NK-92 (cell line): Measurements from ENCODE around the gene MCOLN2.
"Not testable (repeated sequence)": the region's sequence is repeated elsewhere in the genome, so short reads cannot be mapped to it uniquely, and the experiment has no call there.

Experiments
- DNase-seq: peaks from one replicate; lab custom pipeline; 2025; ENCODE audit not compliant: unreplicated experiment; lab: John Stamatoyannopoulos, UW

MCOLN2 gene

DNA sequence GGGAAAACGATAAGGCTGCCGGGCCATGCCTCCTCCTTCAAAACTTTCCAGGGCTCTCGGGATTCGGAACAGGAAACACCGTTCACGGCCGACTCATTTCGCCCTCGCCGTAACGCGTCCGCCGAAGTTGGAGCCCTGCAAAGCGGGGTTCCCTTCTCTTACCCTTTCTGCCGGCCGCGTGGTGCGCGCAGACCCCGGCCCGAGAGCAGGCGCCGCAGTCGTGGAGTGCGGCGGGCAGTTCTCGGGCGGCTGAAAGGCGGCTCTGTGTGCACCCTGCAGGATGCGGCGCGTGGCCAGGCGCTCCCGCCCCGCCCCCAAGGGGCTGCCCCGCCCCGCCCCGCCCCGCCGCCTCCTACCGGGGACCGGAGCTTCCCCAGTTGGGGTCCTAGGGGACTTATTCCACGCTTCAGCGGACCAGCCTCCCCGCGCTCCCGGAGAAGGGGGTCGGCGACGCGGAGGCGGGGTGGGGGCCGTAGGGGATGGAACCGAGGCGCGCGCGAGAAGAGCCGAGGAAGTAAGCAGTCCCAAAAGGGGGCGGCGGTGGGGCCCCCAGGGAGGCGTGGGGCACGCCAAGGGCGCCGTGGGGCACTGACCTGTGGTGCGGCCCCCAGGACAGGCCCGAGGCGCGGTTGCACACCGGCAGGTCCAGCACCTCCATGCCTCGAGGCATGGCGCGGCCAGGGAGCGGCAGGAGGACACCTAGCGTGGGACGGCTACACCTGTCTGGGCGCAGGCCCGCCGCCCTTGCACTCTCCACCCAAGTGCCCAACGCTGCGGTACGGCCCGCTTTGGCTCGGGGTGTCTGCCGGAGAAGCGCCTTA is at the start of gene MCOLN2:
TSS of gene MCOLN2 (minus strand) at position 268 of the 821 bp plus-strand sequence. CDS start at position 27, 241 bp downstream.
- DNase-seq, result no peak

GRCh38 chr1:85042413-85042812 is 45.5 kb upstream of the MCOLN2 start:
- no peak for DNase-seq

GRCh38 chr1:85041793-85042192 is 44.9 kb upstream of the MCOLN2 start:
- no peak for DNase-seq

GRCh38 chr1:85033221-85033620 is 36.3 kb upstream of the MCOLN2 start:
- no peak for DNase-seq

DNA sequence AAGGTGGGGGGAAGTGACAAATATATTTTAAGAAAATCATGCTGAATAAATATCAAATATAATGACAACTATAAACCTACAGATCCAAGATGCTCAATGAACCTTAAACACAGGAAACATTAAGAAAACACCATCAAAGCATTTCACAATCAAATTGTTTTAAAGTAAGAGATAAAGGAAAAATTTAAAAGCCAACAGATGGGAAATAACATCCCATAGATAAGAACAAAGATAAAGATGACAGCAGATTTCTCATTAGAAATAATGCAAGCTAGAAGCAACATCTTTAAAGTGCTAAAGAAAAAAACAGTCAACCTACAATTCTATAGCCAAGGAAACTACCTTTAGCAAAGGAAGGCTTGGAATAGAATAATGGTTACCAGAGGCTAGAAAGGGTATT is 33.6 kb upstream of the MCOLN2 start:
- no peak for DNase-seq

DNA sequence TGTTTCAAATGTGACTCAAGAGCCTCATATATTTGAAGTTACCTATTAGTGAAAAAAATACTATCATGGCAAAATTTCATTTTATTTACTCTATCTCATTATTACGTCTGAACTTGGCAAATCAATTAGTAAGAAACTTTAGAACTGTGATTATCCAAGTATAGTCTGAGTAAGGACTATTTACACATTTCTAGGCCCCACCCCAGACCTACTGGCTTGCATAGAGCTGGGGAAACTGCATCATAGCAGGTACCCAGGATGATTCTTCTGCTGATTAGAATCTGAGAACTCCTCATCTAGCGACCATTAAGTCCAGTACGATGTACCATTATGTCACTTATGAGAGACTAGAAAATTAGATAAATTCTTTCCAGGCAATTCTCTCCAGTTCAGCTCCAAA is 31.2 kb upstream of the MCOLN2 start:
- DNase-seq, result no peak

- DNase-seq, result no peak
Measured at GRCh38 chr1:85027242-85027983, 30.5 kb upstream of the MCOLN2 start.

- DNase-seq, result no peak
Measured at GRCh38 chr1:85025940-85026339, 29.0 kb upstream of the MCOLN2 start.

- no peak for DNase-seq
Measured at GRCh38 chr1:85024736-85025135, 27.8 kb upstream of the MCOLN2 start.

DNA sequence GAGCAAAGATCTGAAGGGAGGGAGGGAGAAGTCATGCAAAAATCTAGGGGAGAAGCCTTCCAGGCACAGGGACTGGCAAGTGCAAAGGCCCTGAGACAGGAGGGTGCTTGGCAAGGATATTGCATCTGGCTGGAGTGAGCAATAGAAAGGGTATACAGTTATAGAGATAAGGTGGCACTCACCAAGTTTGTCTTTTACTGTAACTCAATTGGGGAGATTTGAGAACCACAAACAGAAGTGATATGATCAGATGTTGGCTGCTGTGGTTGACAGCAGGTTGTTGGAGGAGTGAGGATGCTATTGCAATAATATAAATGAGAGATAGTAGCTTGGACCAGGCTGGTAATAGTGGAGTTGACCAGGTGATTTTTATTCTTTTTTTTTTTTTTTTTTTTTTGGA is 25.8 kb upstream of the MCOLN2 start:
- no peak for DNase-seq

- DNase-seq, result no peak
Measured at GRCh38 chr1:85019994-85020393, 23.1 kb upstream of the MCOLN2 start.

- no peak for DNase-seq
Measured at GRCh38 chr1:85015826-85016225, 18.9 kb upstream of the MCOLN2 start.

DNA sequence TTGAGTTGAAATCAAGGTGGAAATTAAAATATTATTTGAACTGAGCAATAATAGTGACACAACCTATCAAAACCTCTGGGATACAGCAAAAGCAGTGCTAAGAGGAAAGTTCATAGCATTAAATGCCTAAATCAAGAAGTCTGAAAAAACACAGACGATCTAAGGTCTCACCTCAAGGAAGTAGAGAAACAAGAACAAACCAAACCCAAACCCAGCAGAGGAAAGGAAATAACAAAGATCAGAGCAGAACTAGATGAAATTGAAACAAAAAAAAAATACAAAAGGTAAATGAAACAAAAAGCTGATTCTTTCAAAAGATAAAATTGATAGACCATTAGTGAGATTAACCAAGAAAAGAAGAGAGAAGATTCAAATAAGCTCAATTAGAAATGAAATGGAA is 8.7 kb upstream of the MCOLN2 start:
- DNase-seq, result not testable (repeated sequence)

GRCh38 chr1:85001742-85002141 is 4.8 kb upstream of the MCOLN2 start:
- DNase-seq, result no peak

DNA sequence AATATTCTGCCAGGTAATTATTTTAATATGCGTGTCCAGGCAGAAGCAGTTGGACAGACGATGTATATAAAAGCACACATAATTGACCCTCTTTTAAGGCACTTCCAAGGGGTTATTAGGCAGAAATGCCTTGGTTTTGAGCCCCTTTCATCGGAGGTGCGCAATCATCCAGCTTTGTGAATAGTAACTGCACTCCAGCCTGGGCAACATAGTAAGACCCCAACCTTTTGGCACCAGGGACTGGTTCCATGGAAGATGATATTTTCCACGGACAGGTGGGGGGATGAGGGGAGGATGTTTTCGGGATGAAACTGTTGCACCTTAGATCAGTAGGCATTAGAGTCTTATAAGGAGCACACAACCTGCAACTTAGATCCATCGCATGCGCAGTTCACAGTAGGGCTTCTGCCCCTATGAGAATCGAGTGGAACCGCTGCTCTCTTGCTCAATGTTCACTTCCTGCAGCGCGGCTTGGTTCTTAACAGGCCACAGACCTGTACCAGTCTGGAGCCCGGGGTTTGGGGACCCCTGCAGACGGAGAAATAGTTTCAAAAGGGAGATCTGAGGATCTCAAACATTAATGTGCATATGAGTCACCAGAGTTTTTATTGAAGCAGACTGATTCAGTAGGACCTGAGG is 1.8 kb upstream of the MCOLN2 start:
- no peak for DNase-seq

DNA sequence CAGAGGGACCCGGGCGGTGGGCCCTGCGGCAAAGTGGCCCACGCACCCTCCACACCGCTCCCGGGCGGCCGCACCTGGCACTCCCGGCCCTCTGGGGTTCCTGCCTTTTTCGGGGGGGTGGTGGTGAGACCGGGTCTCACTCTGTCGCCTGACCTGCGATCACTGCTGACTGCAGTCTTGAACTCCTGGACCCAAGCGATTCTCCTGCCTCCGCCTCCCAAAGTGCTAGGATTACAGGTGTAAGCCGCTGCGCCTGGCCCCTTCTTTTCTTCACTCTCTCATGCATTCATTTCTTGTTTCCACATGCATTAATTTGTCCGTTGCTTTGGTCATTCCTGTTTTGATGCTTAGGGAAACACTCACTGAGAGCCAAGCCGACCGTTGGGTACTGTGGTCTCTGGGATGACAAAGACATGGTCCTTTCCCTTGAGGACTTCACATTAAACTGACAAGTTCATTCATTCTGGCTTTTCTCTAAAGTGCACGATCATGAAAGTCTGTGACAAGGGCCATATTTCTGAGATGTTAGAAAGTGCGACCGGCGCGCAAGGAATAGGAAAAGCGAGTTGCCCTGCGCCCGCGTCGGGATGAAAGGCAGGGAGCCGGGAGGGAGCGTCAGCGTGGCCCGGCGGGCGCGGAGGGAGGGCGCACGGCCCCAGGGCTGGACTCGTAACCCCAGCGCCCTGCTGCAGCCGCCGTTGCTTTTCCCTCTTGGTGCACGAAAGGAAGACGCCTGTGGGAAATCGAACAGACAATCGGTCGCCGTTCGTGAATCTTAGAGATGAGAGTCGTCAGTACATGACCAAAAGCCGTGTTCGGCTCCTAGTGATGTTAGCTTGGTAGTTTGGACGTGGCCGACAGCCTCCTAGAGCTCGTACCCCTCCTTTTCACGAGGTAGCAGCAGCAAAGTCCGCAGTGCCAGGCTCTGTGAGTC is 1.0 kb upstream of the MCOLN2 start:
- DNase-seq, result no peak

GRCh38 chr1:84995484-84996334 is 1.2 kb downstream of the MCOLN2 start:
- DNase-seq, result no peak

GRCh38 chr1:84991097-84991920 is 5.6 kb downstream of the MCOLN2 start:
- no peak for DNase-seq

- DNase-seq, result no peak
Measured at GRCh38 chr1:84988588-84988987, 8.3 kb downstream of the MCOLN2 start.
